AG09319 (cell line): ENCODE results near the gene GNB5.

ENCODE experiments used
- DNase-seq: peaks from one replicate; pipeline ENCODE4 v3.0.0-alpha.2; 2010; ENCODE audit warnings: low read depth; ENCODE audit errors: extremely low read depth
- TF ChIP-seq, protein P1 (sequence below): IDR thresholded peaks from 2 replicates; pipeline ENCODE4 v1.5.1; 2011; ENCODE audit warnings: low read depth, mild to moderate bottlenecking, inconsistent platforms, low read length, moderate library complexity

The GNB5 gene

DNA sequence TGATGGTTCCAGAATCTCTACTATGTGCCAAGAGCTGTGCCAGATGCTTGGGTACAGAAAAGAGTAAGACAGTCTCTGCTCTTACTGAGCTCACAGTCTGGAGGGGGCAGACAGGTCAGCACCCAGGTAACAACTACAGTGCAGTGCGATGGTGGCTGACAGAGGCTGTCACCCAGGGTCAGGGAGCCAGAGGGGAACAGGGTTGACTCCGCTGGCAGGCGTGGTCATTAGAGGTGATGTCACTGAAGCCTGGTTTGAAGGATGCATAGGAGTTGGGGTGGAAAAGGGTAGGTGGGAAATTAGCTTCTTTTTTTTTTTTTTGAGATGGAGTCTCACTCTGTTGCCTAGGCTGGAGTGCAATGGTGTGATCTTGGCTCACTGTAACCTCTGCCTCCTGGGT is 31.5 kb downstream of the GNB5 start:
- no peak for DNase-seq
- TF ChIP-seq, protein P1, sequence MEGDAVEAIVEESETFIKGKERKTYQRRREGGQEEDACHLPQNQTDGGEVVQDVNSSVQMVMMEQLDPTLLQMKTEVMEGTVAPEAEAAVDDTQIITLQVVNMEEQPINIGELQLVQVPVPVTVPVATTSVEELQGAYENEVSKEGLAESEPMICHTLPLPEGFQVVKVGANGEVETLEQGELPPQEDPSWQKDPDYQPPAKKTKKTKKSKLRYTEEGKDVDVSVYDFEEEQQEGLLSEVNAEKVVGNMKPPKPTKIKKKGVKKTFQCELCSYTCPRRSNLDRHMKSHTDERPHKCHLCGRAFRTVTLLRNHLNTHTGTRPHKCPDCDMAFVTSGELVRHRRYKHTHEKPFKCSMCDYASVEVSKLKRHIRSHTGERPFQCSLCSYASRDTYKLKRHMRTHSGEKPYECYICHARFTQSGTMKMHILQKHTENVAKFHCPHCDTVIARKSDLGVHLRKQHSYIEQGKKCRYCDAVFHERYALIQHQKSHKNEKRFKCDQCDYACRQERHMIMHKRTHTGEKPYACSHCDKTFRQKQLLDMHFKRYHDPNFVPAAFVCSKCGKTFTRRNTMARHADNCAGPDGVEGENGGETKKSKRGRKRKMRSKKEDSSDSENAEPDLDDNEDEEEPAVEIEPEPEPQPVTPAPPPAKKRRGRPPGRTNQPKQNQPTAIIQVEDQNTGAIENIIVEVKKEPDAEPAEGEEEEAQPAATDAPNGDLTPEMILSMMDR, result no peak

DNA sequence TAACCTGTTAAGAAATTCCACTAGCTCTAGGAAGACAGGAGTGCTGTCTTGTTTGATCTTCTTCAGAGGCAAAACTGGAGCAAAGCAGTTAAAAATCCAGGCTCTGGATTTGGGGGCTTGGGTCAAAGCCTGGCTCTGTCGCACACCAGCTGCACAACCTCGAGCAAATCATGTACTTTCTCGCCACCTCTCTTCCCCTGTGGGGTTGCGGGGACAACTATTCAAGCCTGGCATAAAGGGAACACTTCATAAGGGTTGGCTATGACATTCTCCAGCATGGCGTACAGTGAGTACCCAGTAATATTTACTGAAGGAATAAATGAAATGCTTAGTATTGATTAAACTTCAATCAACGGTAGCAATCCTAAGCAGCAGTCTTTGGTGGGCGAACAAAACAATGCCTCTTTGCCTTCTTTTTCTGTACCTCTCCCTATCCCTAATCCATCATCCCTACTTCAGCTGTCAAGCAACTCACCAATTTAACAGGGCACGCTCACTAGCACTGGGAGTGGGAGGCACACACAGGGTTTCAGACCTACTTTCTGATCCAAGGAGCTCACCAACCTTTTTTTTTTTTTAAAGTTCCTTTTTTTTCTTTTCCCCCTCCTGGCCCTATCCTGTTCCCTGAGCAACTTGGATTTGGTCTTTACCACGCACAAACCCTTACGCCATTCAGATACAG is 33.0 kb downstream of the GNB5 start:
- no peak for DNase-seq
- TF ChIP-seq, protein P1, result no peak

DNA sequence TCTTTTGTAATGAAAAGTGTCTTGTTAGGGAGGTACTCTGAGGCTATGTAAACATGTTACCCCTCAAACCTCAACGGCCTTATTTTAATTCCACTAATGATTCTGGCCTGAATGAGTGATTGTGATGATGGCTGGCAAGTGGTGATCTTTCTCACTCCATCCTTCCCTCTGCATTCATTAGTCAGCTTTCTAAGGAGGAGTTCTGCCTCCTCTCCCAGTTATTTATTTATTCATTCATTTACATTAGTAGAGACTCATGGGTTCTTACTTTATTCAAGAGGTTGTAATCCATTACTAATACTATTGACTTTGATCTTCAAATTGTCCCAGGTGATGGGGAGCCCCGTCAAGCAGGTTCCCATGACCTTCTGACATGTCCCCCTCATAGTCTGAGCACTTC is 35.3 kb downstream of the GNB5 start:
- TF ChIP-seq, protein P1, result no peak
- DNase-seq, result no peak

DNA sequence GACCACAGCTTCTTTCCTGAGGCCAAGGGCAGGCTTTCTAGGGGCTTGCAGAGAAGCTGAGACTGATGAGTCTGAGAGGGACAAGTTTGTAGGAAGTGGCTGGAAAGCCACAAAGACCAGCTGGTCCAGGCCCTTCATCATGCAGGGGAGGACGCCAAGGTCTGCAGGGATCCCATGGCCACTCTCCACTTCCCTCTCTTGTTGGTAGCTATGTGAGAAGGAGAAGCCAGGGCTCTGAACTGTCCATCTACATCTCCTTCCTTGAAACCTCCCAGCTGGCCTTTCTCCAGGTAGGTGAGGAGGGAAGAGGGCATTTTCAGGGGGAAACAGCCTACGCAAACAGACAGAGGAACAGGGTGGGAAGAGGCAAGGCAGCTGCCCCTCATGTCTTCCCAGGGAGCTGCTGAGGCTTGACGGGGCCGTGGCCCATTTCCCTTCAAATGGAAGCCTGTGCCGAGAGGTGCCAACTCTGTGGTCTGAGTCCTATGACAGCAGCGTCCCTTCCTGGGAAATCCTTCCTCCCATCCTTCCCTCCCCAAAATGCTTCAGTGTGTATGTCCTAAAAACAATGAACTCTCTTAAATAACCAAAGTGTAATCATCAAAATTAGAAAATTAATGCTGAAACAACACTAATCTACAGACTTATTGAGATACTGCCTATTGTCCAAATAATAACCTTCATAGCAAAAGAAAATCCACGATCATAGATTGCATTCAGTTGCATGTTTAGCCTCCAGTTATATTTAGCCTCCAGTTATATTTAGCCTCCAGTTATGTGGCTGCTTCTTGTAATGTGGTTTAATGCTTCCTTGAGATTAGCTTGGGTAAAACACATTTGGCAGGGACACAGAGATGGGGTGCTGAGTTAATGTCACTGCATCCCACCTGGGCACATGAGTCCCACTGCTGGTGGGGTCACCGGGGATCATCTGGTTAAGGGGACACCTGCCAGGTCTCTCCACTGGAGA is 36.0 kb downstream of the GNB5 start:
- TF ChIP-seq, protein P1, result no peak

DNA sequence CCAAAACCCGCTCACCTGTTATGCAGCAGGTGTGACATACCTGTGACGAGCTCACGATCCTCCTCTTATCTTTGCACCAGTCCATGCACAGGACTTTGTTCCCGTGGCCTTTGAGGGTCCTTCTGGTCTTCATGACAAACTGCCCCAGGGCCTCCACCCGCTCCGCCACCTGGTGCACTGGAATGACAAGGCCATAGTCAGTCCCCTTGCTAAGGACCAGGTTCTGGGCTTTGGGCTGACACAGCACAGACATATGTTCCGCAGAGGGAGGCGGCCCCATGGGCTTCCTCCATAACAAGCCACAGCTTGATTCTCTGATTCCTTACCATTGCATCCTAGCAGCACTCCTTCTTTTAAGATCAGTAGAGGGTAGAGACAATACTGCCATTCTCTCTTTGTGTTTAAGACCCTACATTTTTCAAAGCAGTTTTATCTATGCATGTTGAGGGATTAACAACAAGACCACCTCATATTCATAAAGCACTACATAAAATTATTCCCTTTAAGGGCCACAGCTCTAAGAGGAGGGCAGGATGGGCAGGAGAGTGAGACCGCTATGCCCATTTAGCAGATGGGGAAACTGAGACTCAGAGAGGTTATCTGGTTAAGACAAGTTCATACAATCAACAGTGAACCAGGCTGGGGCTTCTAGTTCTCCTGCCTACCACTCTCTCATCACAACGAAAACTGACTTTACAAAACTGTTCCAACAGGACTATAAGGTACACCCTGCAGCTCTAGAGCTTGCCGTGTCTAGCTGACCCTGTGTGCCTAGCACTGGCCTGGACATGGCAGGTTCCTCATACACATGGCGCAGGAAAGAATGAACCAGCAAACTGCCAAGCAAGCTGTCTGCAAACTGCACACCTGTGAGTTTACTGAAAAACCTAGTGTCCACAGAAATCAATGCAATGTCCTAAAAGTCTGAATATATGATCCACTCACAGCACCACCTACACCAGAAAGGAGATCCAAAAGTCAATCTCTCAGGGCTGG is 37.0 kb downstream of the GNB5 start:
- no peak for DNase-seq
- TF ChIP-seq, protein P1, result no peak

More for the DNA sequence above, 36.0 kb downstream of the GNB5 start:
- no peak for DNase-seq

DNA sequence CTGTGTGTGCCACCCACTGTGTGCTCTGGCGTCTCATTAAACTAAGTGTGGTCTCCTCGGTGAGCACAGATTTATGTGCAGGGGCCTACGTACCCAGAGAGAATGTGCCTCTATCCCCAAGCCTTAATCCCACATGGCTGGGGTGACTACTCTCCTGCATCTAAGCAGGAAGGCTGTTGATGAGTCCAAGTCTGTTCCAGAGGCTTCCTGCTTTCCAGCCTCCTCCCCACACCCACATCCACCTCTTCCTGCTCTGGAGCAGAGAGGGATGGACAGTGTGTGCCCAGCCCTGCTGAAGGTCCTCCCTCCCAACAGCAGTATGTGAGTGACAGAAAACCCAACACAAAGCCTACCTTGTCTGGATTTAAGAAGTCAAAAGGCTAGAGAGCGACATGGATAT is 39.8 kb downstream of the GNB5 start:
- TF ChIP-seq, protein P1, result no peak

More for the DNA sequence above, 39.8 kb downstream of the GNB5 start:
- no peak for DNase-seq
